Tibial artery (tissue), 4 donors: ENCODE data around the gene ANKMY2.

ENCODE experiments used
- DNase-seq, 2 donors: peaks; one replicate each; pipeline ENCODE4 v3.0.0-alpha.2; 2019
- H3K27ac ChIP-seq, 2 donors: fragments of 200-600 bp; sonication (generic) in 1 of 2; 1 replicate in 1 of 2; 2 replicates in 1 of 2; pipeline ENCODE4 v1.5.1; 2018 to 2019; ENCODE audit warnings: mild to moderate bottlenecking in 1 of 2
- H3K27me3 ChIP-seq, 2 donors: fragments of 200-600 bp; sonication (generic) in 1 of 2; one replicate each; pipeline versions ENCODE4 v1.5.1 to v1.6.0; 2016 to 2019
- H3K36me3 ChIP-seq, 3 donors: fragments of 200-600 bp; sonication (generic) in 2 of 3; one replicate each; pipeline ENCODE4 v1.5.1; 2016 to 2019; ENCODE audit warnings: mild to moderate bottlenecking in 2 of 3
- H3K4me1 ChIP-seq, 4 donors: fragments of 200-600 bp; sonication (generic) in 2 of 4; 1 replicate in 3 of 4; 2 replicates in 1 of 4; pipeline ENCODE4 v1.5.1; 2016 to 2019
- H3K4me3 ChIP-seq, 2 donors: fragments of 200-600 bp; sonication (generic) in 1 of 2; 1 replicate in 1 of 2; 2 replicates in 1 of 2; pipeline ENCODE4 v1.5.1; 2018 to 2019; ENCODE audit warnings: mild to moderate bottlenecking in 2 of 2
- H3K9me3 ChIP-seq, 3 donors: fragments of 200-600 bp; sonication (generic) in 1 of 3; one replicate each; pipeline ENCODE4 v1.5.1; 2016 to 2019
- CTCF ChIP-seq, 2 experiments: fragments of 200-600 bp in 1 of 2; fragments of 450-650 bp in 1 of 2; IDR thresholded peaks; one replicate each; pipeline ENCODE4 v1.5.1; 2017 to 2019; ENCODE audit warnings: antibody characterized with exemption in 2 of 2, mild to moderate bottlenecking in 1 of 2, moderate library complexity in 1 of 2
- intact Hi-C: fragments of 100-400 bp; cut with DNase I; formaldehyde crosslinking; loops from one replicate; pipeline ENCODE4 v1.15.0; 2023; ENCODE audit warnings: low total_unique reads

The ANKMY2 gene

GRCh38 chr7:16550671-16551070, 94.9 kb downstream of the ANKMY2 start:
- DNase-seq = no peak
- no peak for TF ChIP-seq CTCF (IDR thresholded peaks at IDR 0.05)
- no peak overlapping the region for H3K4me3 ChIP-seq
- no peaks in the 10 kb centered on the region for H3K36me3 ChIP-seq
- no peak overlapping the region for H3K27ac ChIP-seq
- no peaks in the 10 kb centered on the region for H3K27me3 ChIP-seq
- H3K9me3 ChIP-seq = no peaks in the 10 kb centered on the region
- intact Hi-C loops = no loop called here
- H3K4me1 ChIP-seq = no peaks in the 10 kb centered on the region
